BE2C (cell line): ENCODE results near the gene ROBO1.

Experiments
- DNase-seq: peaks from one replicate; pipeline ENCODE4 v3.0.0-alpha.2; 2020
- H3K27me3 ChIP-seq: fragments of 250-450 bp; sonication (Bioruptor Pico); 2 replicates; pipeline ENCODE4 v1.5.1; 2020; ENCODE audit warnings: mild to moderate bottlenecking
- H3K36me3 ChIP-seq: fragments of 250-450 bp; sonication (Bioruptor Pico); 2 replicates; pipeline ENCODE4 v1.5.1; 2020; ENCODE audit warnings: mild to moderate bottlenecking
- H3K4me1 ChIP-seq: fragments of 250-450 bp; sonication (Bioruptor Pico); 2 replicates; pipeline ENCODE4 v1.5.1; 2020
- H3K4me3 ChIP-seq: 2 replicates; pipeline ENCODE4 v1.5.1; 2011; ENCODE audit warnings: low read depth, low read length
- H3K9me3 ChIP-seq: fragments of 250-450 bp; sonication (Bioruptor Pico); 2 replicates; pipeline ENCODE4 v1.5.1; 2020
- TF ChIP-seq, protein P1 (sequence below): IDR thresholded peaks from 2 replicates; pipeline ENCODE4 v1.5.1; 2012; ENCODE audit warnings: mild to moderate bottlenecking, low read depth, low read length

ROBO1 gene

DNA sequence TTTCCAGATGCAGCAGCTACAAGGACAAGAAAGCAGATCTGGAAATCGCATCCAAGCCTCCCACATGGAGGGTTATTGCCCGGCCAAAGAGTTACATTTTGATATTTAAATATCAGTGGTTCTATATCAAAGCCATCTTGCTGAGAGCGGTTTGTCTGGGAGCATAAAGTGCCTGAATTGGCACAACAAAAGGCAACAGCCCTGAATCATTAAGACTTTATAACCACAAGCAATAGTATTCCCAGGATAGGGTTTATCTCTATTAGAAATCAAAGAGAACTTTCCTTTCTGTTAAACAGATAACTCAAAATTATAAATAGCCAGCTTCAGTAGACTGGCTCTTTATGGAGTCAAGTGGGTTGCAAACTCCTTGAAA, 564.7 kb downstream of the ROBO1 start:
- Histone ChIP-seq H3K4me3 (no peak overlapping the region), H3K36me3 (no peaks in the 10 kb centered on the region), H3K27me3 (no peaks in the 10 kb centered on the region), H3K4me1 (no peaks in the 10 kb centered on the region; the same call in none of the 2 replicates), H3K9me3 (no peaks in the 10 kb centered on the region)
- TF ChIP-seq, protein P1, sequence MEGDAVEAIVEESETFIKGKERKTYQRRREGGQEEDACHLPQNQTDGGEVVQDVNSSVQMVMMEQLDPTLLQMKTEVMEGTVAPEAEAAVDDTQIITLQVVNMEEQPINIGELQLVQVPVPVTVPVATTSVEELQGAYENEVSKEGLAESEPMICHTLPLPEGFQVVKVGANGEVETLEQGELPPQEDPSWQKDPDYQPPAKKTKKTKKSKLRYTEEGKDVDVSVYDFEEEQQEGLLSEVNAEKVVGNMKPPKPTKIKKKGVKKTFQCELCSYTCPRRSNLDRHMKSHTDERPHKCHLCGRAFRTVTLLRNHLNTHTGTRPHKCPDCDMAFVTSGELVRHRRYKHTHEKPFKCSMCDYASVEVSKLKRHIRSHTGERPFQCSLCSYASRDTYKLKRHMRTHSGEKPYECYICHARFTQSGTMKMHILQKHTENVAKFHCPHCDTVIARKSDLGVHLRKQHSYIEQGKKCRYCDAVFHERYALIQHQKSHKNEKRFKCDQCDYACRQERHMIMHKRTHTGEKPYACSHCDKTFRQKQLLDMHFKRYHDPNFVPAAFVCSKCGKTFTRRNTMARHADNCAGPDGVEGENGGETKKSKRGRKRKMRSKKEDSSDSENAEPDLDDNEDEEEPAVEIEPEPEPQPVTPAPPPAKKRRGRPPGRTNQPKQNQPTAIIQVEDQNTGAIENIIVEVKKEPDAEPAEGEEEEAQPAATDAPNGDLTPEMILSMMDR, result no peak
- no peak for DNase-seq

- Histone ChIP-seq H3K4me3 (no peak overlapping the region), H3K36me3 (no peaks in the 10 kb centered on the region), H3K27me3 (no peaks in the 10 kb centered on the region), H3K4me1 (no peaks in the 10 kb centered on the region; the same call in none of the 2 replicates), H3K9me3 (no peaks in the 10 kb centered on the region)
- TF ChIP-seq, protein P1, result no peak
- no peak for DNase-seq
Measured at GRCh38 chr3:79202471-79203143, 565.2 kb downstream of the ROBO1 start.

- Histone ChIP-seq H3K9me3 (0 out of 2 replicates have a peak, but pooled peaks cover 2% of the 10 kb centered on the region), H3K4me3 (no peak overlapping the region), H3K4me1 (no peaks in the 10 kb centered on the region; the same call in none of the 2 replicates), H3K36me3 (no peaks in the 10 kb centered on the region), H3K27me3 (no peaks in the 10 kb centered on the region)
- DNase-seq, result no peak
- TF ChIP-seq, protein P1, result no peak
Measured at GRCh38 chr3:79200456-79200855, 567.3 kb downstream of the ROBO1 start.

- Histone ChIP-seq H3K4me1 (no peaks in the 10 kb centered on the region; the same call in none of the 2 replicates), H3K36me3 (no peaks in the 10 kb centered on the region), H3K4me3 (no peak overlapping the region), H3K9me3 (0 out of 2 replicates have a peak, but pooled peaks cover 2% of the 10 kb centered on the region), H3K27me3 (no peaks in the 10 kb centered on the region)
- DNase-seq, result no peak
- TF ChIP-seq, protein P1, result no peak
Measured at GRCh38 chr3:79199966-79200365, 567.8 kb downstream of the ROBO1 start.

GRCh38 chr3:79187426-79187825, 580.4 kb downstream of the ROBO1 start:
- Histone ChIP-seq H3K4me1 (peaks cover 4% of the 10 kb centered on the region), H3K36me3 (no peaks in the 10 kb centered on the region), H3K9me3 (no peaks in the 10 kb centered on the region), H3K27me3 (no peaks in the 10 kb centered on the region), H3K4me3 (no peak overlapping the region)
- no peak for DNase-seq
- TF ChIP-seq, protein P1, result no peak

GRCh38 chr3:79184251-79184650, 583.5 kb downstream of the ROBO1 start:
- Histone ChIP-seq H3K4me3 (no peak overlapping the region), H3K27me3 (no peaks in the 10 kb centered on the region), H3K4me1 (peaks cover 4% of the 10 kb centered on the region), H3K36me3 (no peaks in the 10 kb centered on the region), H3K9me3 (no peaks in the 10 kb centered on the region)
- no peak for DNase-seq
- TF ChIP-seq, protein P1, result no peak
